ENCODE results near the gene TBXA2R. TPM values are rescaled to one million over a fixed set of nuclear protein-coding genes. Genes with fewer than 3 reads are reported as not detected.
"Not testable (repeated sequence)": the region's sequence is repeated elsewhere in the genome, so short reads cannot be mapped to it uniquely, and the experiment has no call there.

Gene TBXA2R
- polyA plus RNA-seq, 4 donors = 1.4 to 3.9 (median 3.2) TPM

- DNase-seq (ENCODE audit: low read depth in 4 of 4, low spot score in 3 of 4) = no peak
Observed at GRCh38 chr19:3641515-3642269, 35.0 kb upstream of the TBXA2R start.

- DNase-seq (ENCODE audit: low read depth in 4 of 4, low spot score in 3 of 4) = no peak
Observed at GRCh38 chr19:3639479-3639878, 32.8 kb upstream of the TBXA2R start.

GRCh38 chr19:3638208-3639193, 31.8 kb upstream of the TBXA2R start:
- no peak for DNase-seq (ENCODE audit: low read depth in 4 of 4, low spot score in 3 of 4)

- no peak for DNase-seq (ENCODE audit: low read depth in 4 of 4, low spot score in 3 of 4)
Observed at GRCh38 chr19:3637621-3638020, 30.9 kb upstream of the TBXA2R start.

- no peak for DNase-seq (ENCODE audit: low read depth in 4 of 4, low spot score in 3 of 4)
Observed at GRCh38 chr19:3636962-3637361, 30.3 kb upstream of the TBXA2R start.

GRCh38 chr19:3636506-3636905, 29.8 kb upstream of the TBXA2R start:
- no peak for DNase-seq (ENCODE audit: low read depth in 4 of 4, low spot score in 3 of 4)

- DNase-seq (ENCODE audit: low read depth in 4 of 4, low spot score in 3 of 4) = no peak
Observed at GRCh38 chr19:3634496-3635045, 27.9 kb upstream of the TBXA2R start.

GRCh38 chr19:3633559-3633988, 26.9 kb upstream of the TBXA2R start:
- DNase-seq (ENCODE audit: low read depth in 4 of 4, low spot score in 3 of 4) = no peak

GRCh38 chr19:3632739-3633558, 26.3 kb upstream of the TBXA2R start:
- no peak for DNase-seq (ENCODE audit: low read depth in 4 of 4, low spot score in 3 of 4)

GRCh38 chr19:3632098-3632497, 25.4 kb upstream of the TBXA2R start:
- no peak for DNase-seq (ENCODE audit: low read depth in 4 of 4, low spot score in 3 of 4)

GRCh38 chr19:3631053-3631861, 24.6 kb upstream of the TBXA2R start:
- no peak for DNase-seq (ENCODE audit: low read depth in 4 of 4, low spot score in 3 of 4)

GRCh38 chr19:3628766-3629165, 22.1 kb upstream of the TBXA2R start:
- DNase-seq (ENCODE audit: low read depth in 4 of 4, low spot score in 3 of 4) = not testable (repeated sequence)

GRCh38 chr19:3627351-3627723, 20.7 kb upstream of the TBXA2R start:
- DNase-seq (ENCODE audit: low read depth in 4 of 4, low spot score in 3 of 4) = no peak

- DNase-seq (ENCODE audit: low read depth in 4 of 4, low spot score in 3 of 4) = peak; percentile 93 to 95 (median 94)
Observed at GRCh38 chr19:3626473-3627350, 20.0 kb upstream of the TBXA2R start, which contains the start of gene CACTIN. Gene CACTIN, minus strand, starts transcription at chr19:3626790. Its CDS starts 28 bp downstream, at chr19:3626762.

GRCh38 chr19:3625996-3626472, 19.4 kb upstream of the TBXA2R start:
- DNase-seq (ENCODE audit: low read depth in 4 of 4, low spot score in 3 of 4) = no peak

GRCh38 chr19:3623716-3624115, 17.0 kb upstream of the TBXA2R start:
- DNase-seq (ENCODE audit: low read depth in 4 of 4, low spot score in 3 of 4) = no peak

- no peak for DNase-seq (ENCODE audit: low read depth in 4 of 4, low spot score in 3 of 4)
Observed at GRCh38 chr19:3622224-3622623, 15.5 kb upstream of the TBXA2R start.

GRCh38 chr19:3621689-3622088, 15.0 kb upstream of the TBXA2R start:
- DNase-seq (ENCODE audit: low read depth in 4 of 4, low spot score in 3 of 4) = no peak

All from left renal pelvis (tissue), 4 donors.